Natural killer cell (primary cell): Measurements from ENCODE around the gene GJC2. TPM values are rescaled to one million over a fixed set of nuclear protein-coding genes. Genes with fewer than 3 reads are reported as not detected.
"Not testable (repeated sequence)": the region's sequence is repeated elsewhere in the genome, so short reads cannot be mapped to it uniquely, and the experiment has no call there.

Experiments used
- ATAC-seq, 3 donors: fragments of 150-1000 bp in 2 of 3; fragments of 200-7000 bp in 1 of 3; cut with Tn5 transposase; 1 replicate in 1 of 3; 2 replicates in 2 of 3; pipeline ENCODE4 v1.10.0; 2021; ENCODE audit warnings: mild to moderate bottlenecking in 2 of 3, moderate library complexity in 2 of 3
- DNase-seq, 2 donors: peaks; one replicate each; pipeline versions ENCODE4 v3.0.0 to v3.0.0-alpha.2; 2013 to 2021; ENCODE audit warnings: mixed read lengths in 1 of 2
- H3K27ac ChIP-seq: one replicate; pipeline ENCODE4 v1.5.1; 2013; ENCODE audit warnings: mild to moderate bottlenecking, low read length
- H3K27me3 ChIP-seq: one replicate; pipeline ENCODE4 v1.6.1; 2013; ENCODE audit warnings: low read length; ENCODE audit not compliant: control insufficient read depth, insufficient read depth
- H3K36me3 ChIP-seq: one replicate; pipeline ENCODE4 v1.6.1; 2013; ENCODE audit warnings: low read length; ENCODE audit not compliant: control insufficient read depth, insufficient read depth
- H3K4me1 ChIP-seq: one replicate; pipeline ENCODE4 v1.6.1; 2013; ENCODE audit warnings: low read length; ENCODE audit not compliant: control insufficient read depth, insufficient read depth
- H3K4me3 ChIP-seq: one replicate; pipeline ENCODE4 v1.5.1; 2013; ENCODE audit warnings: low read length
- H3K9me3 ChIP-seq: one replicate; pipeline ENCODE4 v1.6.1; 2013; ENCODE audit warnings: low read length; ENCODE audit not compliant: control insufficient read depth, insufficient read depth
- H3K27ac Mint-ChIP-seq, 2 donors: one replicate each; pipeline ENCODE4 v1.8.0; 2022; ENCODE audit warnings: mild to moderate bottlenecking in 2 of 2, mixed read lengths in 2 of 2, moderate library complexity in 1 of 2
- H3K27me3 Mint-ChIP-seq, 2 donors: one replicate each; pipeline ENCODE4 v1.8.0; 2022; ENCODE audit warnings: low read depth in 2 of 2, mixed read lengths in 2 of 2
- H3K36me3 Mint-ChIP-seq: one replicate; pipeline ENCODE4 v1.8.0; 2022; ENCODE audit warnings: mixed read lengths
- H3K4me1 Mint-ChIP-seq, 2 donors: one replicate each; pipeline ENCODE4 v1.8.0; 2022; ENCODE audit warnings: mixed read lengths in 2 of 2
- H3K4me3 Mint-ChIP-seq: one replicate; pipeline ENCODE4 v1.8.0; 2022; ENCODE audit warnings: mild to moderate bottlenecking, moderate library complexity, mixed read lengths
- H3K9me3 Mint-ChIP-seq, 2 donors: one replicate each; pipeline ENCODE4 v1.8.0; 2022; ENCODE audit warnings: mixed read lengths in 2 of 2
- CTCF ChIP-seq: fragments of 200-600 bp; IDR thresholded peaks from one replicate; pipeline ENCODE4 v1.8.0; 2022; ENCODE audit warnings: antibody characterized with exemption
- WGBS: methylation state at CpG from one replicate; pipeline ENCODE4 v1.1.7; 2013; ENCODE audit warnings: missing lambda C conversion rate; ENCODE audit not compliant: insufficient coverage; 5-methylcytosine and 5-hydroxymethylcytosine counted together
- intact Hi-C: fragments of 100-400 bp; cut with micrococcal nuclease; formaldehyde crosslinking; loops from one replicate; pipeline ENCODE4 v1.14.2; 2022
- total RNA-seq, 4 donors: library from RNA; stranded (reverse); fragments of 120-200 nt in 1 of 4; gene quantifications; one replicate each; pipeline versions ENCODE4 v1.2.3 to v1.2.4, GENCODE V29; 2013 to 2022

Gene GJC2
- total RNA-seq, 3 donors from 2014 or later (not counting 1 experiment from before 2014, with no cell fraction given) = 1.0 to 2.2 (median 1.7) TPM

GRCh38 chr1:228109073-228109961, 40.4 kb upstream of the GJC2 start, which contains the start of gene MRPL55:
TSS of gene MRPL55 (minus strand) at chr1:228109299. CDS start at chr1:228108260, 1,039 bp downstream.
- Mint-ChIP-seq H3K27ac (peak within 1 kb of the TSS; percentile 86 to 99), H3K4me1 (peaks cover 14 to 24% of the 10 kb centered on the region in 2 donors), H3K9me3 (no peaks in the 10 kb centered on the region), H3K36me3 (no peaks in the 10 kb centered on the region), H3K4me3 (peak within 1 kb of the TSS; percentile 93), H3K27me3 (no peaks in the 10 kb centered on the region)
- DNase-seq (peak; percentile 99 to 100), ATAC-seq (peak; percentile 97 to 100 (median 98))
- intact Hi-C loops = loop anchor here (1.0 kb wide), 2 partner anchors 31 to 56 kb away; partner anchors contain the start of genes GUK1 and IBA57
- WGBS = 0% methylated on average over 66 of the region's 66 CpGs
- Histone ChIP-seq H3K27ac (peak within 1 kb of the TSS; percentile 91), H3K36me3 (peaks cover 14% of the 10 kb centered on the region), H3K4me1 (peaks cover 25% of the 10 kb centered on the region), H3K4me3 (peak within 1 kb of the TSS; percentile 82), H3K9me3 (no peaks in the 10 kb centered on the region), H3K27me3 (no peaks in the 10 kb centered on the region)
- TF ChIP-seq CTCF = no peak

- peak overlapping the region; percentile 82 for H3K4me3 ChIP-seq
- H3K27ac Mint-ChIP-seq = peak overlapping the region; percentile 86 to 99
- peaks cover 11 to 19% of the 10 kb centered on the region in 2 donors for H3K4me1 Mint-ChIP-seq
- no peaks in the 10 kb centered on the region for H3K9me3 ChIP-seq
- peak overlapping the region; percentile 91 for H3K27ac ChIP-seq
- H3K36me3 ChIP-seq = peaks cover 14% of the 10 kb centered on the region
- DNase-seq = no peak
- no peaks in the 10 kb centered on the region for H3K27me3 Mint-ChIP-seq
- no peaks in the 10 kb centered on the region for H3K9me3 Mint-ChIP-seq
- intact Hi-C loops = loop anchor here (1.0 kb wide), 2 partner anchors 30 to 55 kb away; partner anchors contain the start of genes GUK1 and IBA57
- 42% methylated on average over 15 of the region's 15 CpGs for WGBS
- TF ChIP-seq CTCF = no peak
- peak overlapping the region; percentile 93 for H3K4me3 Mint-ChIP-seq
- no peaks in the 10 kb centered on the region for H3K36me3 Mint-ChIP-seq
- ATAC-seq = no peak
- H3K4me1 ChIP-seq = peaks cover 22% of the 10 kb centered on the region
- no peaks in the 10 kb centered on the region for H3K27me3 ChIP-seq
Measured at GRCh38 chr1:228109962-228110488, 39.7 kb upstream of the GJC2 start.

- Histone ChIP-seq H3K4me3 (no peak overlapping the region), H3K27ac (no peak overlapping the region), H3K9me3 (no peaks in the 10 kb centered on the region), H3K36me3 (peaks cover 14% of the 10 kb centered on the region), H3K4me1 (peaks cover 22% of the 10 kb centered on the region), H3K27me3 (no peaks in the 10 kb centered on the region)
- intact Hi-C loops = no loop called here
- Mint-ChIP-seq H3K27me3 (no peaks in the 10 kb centered on the region), H3K27ac (peak overlapping the region; percentile 86 to 99), H3K4me1 (peaks cover 11 to 19% of the 10 kb centered on the region in 2 donors), H3K36me3 (no peaks in the 10 kb centered on the region), H3K4me3 (no peak overlapping the region), H3K9me3 (no peaks in the 10 kb centered on the region)
- DNase-seq (no peak), ATAC-seq (no peak)
- WGBS = 98% methylated on average over 7 of the region's 7 CpGs
- no peak for TF ChIP-seq CTCF
Measured at GRCh38 chr1:228110556-228110955, 39.2 kb upstream of the GJC2 start.

GRCh38 chr1:228111315-228111714, 38.4 kb upstream of the GJC2 start:
- H3K4me1 ChIP-seq = peaks cover 22% of the 10 kb centered on the region
- H3K27ac Mint-ChIP-seq, H3K36me3 Mint-ChIP-seq, intact Hi-C loops, H3K4me3 Mint-ChIP-seq, H3K4me3 ChIP-seq, H3K27me3 ChIP-seq, H3K9me3 Mint-ChIP-seq, ATAC-seq, H3K9me3 ChIP-seq, H3K27me3 Mint-ChIP-seq, DNase-seq, H3K27ac ChIP-seq, H3K36me3 ChIP-seq: not testable (repeated sequence)
- 94% methylated on average over 3 of the region's 6 CpGs for WGBS
- peaks cover 11 to 19% of the 10 kb centered on the region in 2 donors for H3K4me1 Mint-ChIP-seq
